GM18511 (cell line): ENCODE measurements around the gene ZCWPW1.
"Not testable (repeated sequence)": the region's sequence is repeated elsewhere in the genome, so short reads cannot be mapped to it uniquely, and the experiment has no call there.

Source experiments
- ATAC-seq: cut with Tn5 transposase; IDR thresholded peaks from one replicate; pipeline ENCODE4 v1.9.1; 2021; ENCODE audit warnings: mild to moderate bottlenecking, moderate library complexity; ENCODE audit not compliant: unreplicated experiment

ZCWPW1 gene

GRCh38 chr7:100357131-100357561 lies 71.4 kb downstream of the ZCWPW1 start:
- ATAC-seq: no peak

GRCh38 chr7:100356416-100357068 lies 72.0 kb downstream of the ZCWPW1 start:
- no peak for ATAC-seq

GRCh38 chr7:100353685-100354330 lies 74.7 kb downstream of the ZCWPW1 start:
- no peak for ATAC-seq

DNA sequence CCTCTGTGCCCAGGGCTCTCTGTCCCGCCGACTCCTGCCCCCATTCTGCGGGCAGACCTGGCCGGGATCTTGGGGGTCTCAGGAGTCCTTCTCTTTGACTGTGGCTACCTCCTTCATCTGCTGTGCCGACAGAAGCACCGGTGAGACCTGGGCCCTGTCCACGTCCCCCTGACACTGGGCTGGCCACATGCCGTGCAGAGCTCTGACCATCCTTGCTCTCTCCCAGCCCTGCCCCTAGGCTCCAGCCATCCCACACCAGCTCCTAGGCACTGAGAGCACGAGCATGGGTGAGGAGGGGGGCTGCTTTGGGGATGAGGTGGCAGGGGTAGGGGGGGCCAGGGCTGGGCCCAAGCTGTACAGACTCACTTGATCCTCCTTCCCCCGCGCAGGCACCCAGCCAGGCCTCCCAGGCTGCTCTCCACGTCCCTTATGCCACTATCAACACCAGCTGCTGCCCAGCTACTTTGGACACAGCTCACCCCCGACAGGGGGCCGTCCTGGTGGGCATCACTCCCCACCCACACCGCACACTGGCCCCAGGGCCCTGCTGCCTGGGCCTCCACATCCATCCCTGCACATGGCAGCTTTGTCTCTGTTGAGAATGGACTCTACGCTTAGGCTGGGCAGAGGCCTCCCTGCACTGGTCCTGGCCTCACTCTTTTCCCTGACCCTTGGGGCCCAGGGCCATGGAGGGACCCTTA lies 75.4 kb downstream of the ZCWPW1 start:
- no peak for ATAC-seq

GRCh38 chr7:100352230-100352781 lies 76.2 kb downstream of the ZCWPW1 start:
- ATAC-seq: not testable (repeated sequence)

- ATAC-seq: no peak
Measured at GRCh38 chr7:100351657-100352058, 76.8 kb downstream of the ZCWPW1 start.
